Measurements from ENCODE around the gene ABHD17A. TPM values are rescaled to one million over a fixed set of nuclear protein-coding genes. Genes with fewer than 3 reads are reported as not detected.

Gene ABHD17A
- total RNA-seq, 1 experiment from 2014 or later = 102 TPM

GRCh38 chr19:1932395-1932794 lies 47.1 kb upstream of the ABHD17A start:
- Histone ChIP-seq H3K27me3 (ENCODE audit: low read length) (no peaks in the 10 kb centered on the region), H3K4me3 (ENCODE audit: low read length) (no peak overlapping the region), H3K9ac (ENCODE audit: low read length) (no peak overlapping the region), H2AFZ (ENCODE audit: low read length) (no peak overlapping the region), H3K27ac (ENCODE audit: low read length) (no peak overlapping the region), H3K9me3 (ENCODE audit: low read length) (no peaks in the 10 kb centered on the region), H3F3A (ENCODE audit: low read length, unreplicated experiment) (no peaks in the 10 kb centered on the region), H4K20me1 (ENCODE audit: low read length) (no peaks in the 10 kb centered on the region), H3K9me2 (replicated peaks; ENCODE audit: low read length) (no peaks in the 10 kb centered on the region), H3K4me2 (ENCODE audit: low read length) (no peak overlapping the region), H3K79me2 (ENCODE audit: low read length) (no peaks in the 10 kb centered on the region), H3K4me1 (ENCODE audit: insufficient read depth, low read length) (peaks cover 8% of the 10 kb centered on the region; the same call in 1 of the 2 replicates), H3K36me3 (ENCODE audit: low read depth, low read length) (no peaks in the 10 kb centered on the region)
- no TSS peak for BruUV-seq (replicated peaks)
- no peak for TF ChIP-seq CTCF (conservative IDR thresholded peaks at IDR 0.05; ENCODE audit: low read depth, low read length)
- ATAC-seq (no peak), DNase-seq (no peak)
- intact Hi-C loops (cut with micrococcal nuclease) = loop anchor here (5.0 kb wide), 1 partner anchor 40 kb away; no protein-coding TSS in a partner anchor
- ChIA-PET CTCF (no interaction called here), POLR2A (ENCODE audit: unreplicated experiment) (no interaction called here)

GRCh38 chr19:1931445-1931844 lies 46.1 kb upstream of the ABHD17A start:
- intact Hi-C loops (cut with micrococcal nuclease) = loop anchor here (5.0 kb wide), 1 partner anchor 41 kb away; no protein-coding TSS in a partner anchor
- H3K79me2 ChIP-seq (ENCODE audit: low read length) = no peaks in the 10 kb centered on the region

More at GRCh38 chr19:1931445-1931844, 46.1 kb upstream of the ABHD17A start:
- TF ChIP-seq EZH2phosphoT487 (IDR thresholded peaks at IDR 0.05; ENCODE audit: borderline replicate concordance, low read length) (no peak), CTCF (conservative IDR thresholded peaks at IDR 0.05; ENCODE audit: low read depth, low read length) (no peak), EZH2 (IDR thresholded peaks at IDR 0.05; ENCODE audit: low read length, unreplicated experiment) (no peak)
- DNase-seq (no peak), ATAC-seq (no peak)
- ChIA-PET CTCF (no interaction called here), POLR2A (ENCODE audit: unreplicated experiment) (no interaction called here)
- Histone ChIP-seq H3F3A (ENCODE audit: low read length, unreplicated experiment) (no peaks in the 10 kb centered on the region), H3K4me2 (ENCODE audit: low read length) (no peak overlapping the region), H3K9ac (ENCODE audit: low read length) (no peak overlapping the region), H4K20me1 (ENCODE audit: low read length) (no peaks in the 10 kb centered on the region), H3K4me1 (ENCODE audit: insufficient read depth, low read length) (peaks cover 8% of the 10 kb centered on the region; the same call in 1 of the 2 replicates), H3K27ac (ENCODE audit: low read length) (no peak overlapping the region), H3K9me3 (ENCODE audit: low read length) (no peaks in the 10 kb centered on the region), H3K4me3 (ENCODE audit: low read length) (no peak overlapping the region), H3K36me3 (ENCODE audit: low read depth, low read length) (no peaks in the 10 kb centered on the region), H3K27me3 (ENCODE audit: low read length) (no peaks in the 10 kb centered on the region), H3K9me2 (replicated peaks; ENCODE audit: low read length) (no peaks in the 10 kb centered on the region), H2AFZ (ENCODE audit: low read length) (no peak overlapping the region)
- BruUV-seq (replicated peaks) = no TSS peak

Measured in PC-3 (cell line).